Hepatocyte (in vitro differentiated cells): Measurements from ENCODE around the gene LYL1.

Experiments used
- CTCF ChIP-seq: fragments of 200-600 bp; sonication (generic); IDR thresholded peaks from 2 replicates; pipeline ENCODE4 v1.5.1; 2016; ENCODE audit warnings: antibody characterized with exemption, mild to moderate bottlenecking; ENCODE audit not compliant: poor library complexity
- EZH2 ChIP-seq: fragments of 200-600 bp; sonication (generic); IDR thresholded peaks from 2 replicates; pipeline ENCODE4 v1.6.1; 2016; ENCODE audit warnings: antibody characterized with exemption, mild to moderate bottlenecking, borderline replicate concordance

GRCh38 chr19:13102666-13103580 is at the start of gene LYL1:
- TF ChIP-seq EZH2 (no peak), CTCF (no peak)
